K562 (cell line): ENCODE data around the gene MRPL28. TPM values are rescaled to one million over a fixed set of nuclear protein-coding genes. Genes with fewer than 3 reads are reported as not detected.

Experiments
- ASH1L ChIP-seq: fragments of 450-650 bp; IDR thresholded peaks from 2 replicates; pipeline ENCODE4 v1.6.1; 2018; ENCODE audit warnings: borderline replicate concordance, mild to moderate bottlenecking, low read depth; ENCODE audit not compliant: partially characterized antibody
- CREM ChIP-seq: IDR thresholded peaks from 2 replicates; pipeline ENCODE4 v1.6.1; 2014; ENCODE audit warnings: antibody characterized with exemption, low read depth
- CSDE1 ChIP-seq, 2 experiments: fragments of 450-650 bp; IDR thresholded peaks; 2 replicates each; pipeline ENCODE4 v1.6.1; 2016; ENCODE audit warnings: mild to moderate bottlenecking in 1 of 2
- DIDO1 ChIP-seq: fragments of 450-650 bp; IDR thresholded peaks from 2 replicates; pipeline ENCODE4 v1.6.1; 2016; ENCODE audit warnings: low read depth, missing biosample characterization, missing genetic modification characterization
- KLF6 ChIP-seq: fragments of 250-450 bp; sonication (Bioruptor Pico); IDR thresholded peaks from 2 replicates; pipeline ENCODE4 v1.4.0; 2020; ENCODE audit warnings: mild to moderate bottlenecking, moderate library complexity, borderline replicate concordance
- LEF1 ChIP-seq: fragments of 450-650 bp; IDR thresholded peaks from 2 replicates; pipeline ENCODE4 v1.6.1; 2016; ENCODE audit warnings: mild to moderate bottlenecking
- MCM5 ChIP-seq: fragments of 450-650 bp; IDR thresholded peaks from 2 replicates; pipeline ENCODE4 v1.6.1; 2016; ENCODE audit warnings: low read depth
- MYC ChIP-seq, 2 experiments: fragments of 250-450 bp in 1 of 2; sonication (Bioruptor Pico) in 1 of 2; IDR thresholded peaks; 2 replicates each; pipeline versions ENCODE4 v1.5.1 to v1.6.1; 2012 to 2021; ENCODE audit warnings: low read depth in 2 of 2, borderline replicate concordance in 1 of 2, improper control_type of control experiment in 1 of 2, low read length in 1 of 2, mild to moderate bottlenecking in 1 of 2, moderate library complexity in 1 of 2
- NFRKB ChIP-seq: fragments of 450-650 bp; IDR thresholded peaks from 2 replicates; pipeline ENCODE4 v1.6.1; 2016; ENCODE audit warnings: low read depth
- SIN3A ChIP-seq, 2 experiments: fragments of 150-350 bp in 1 of 2; IDR thresholded peaks; 2 replicates each; pipeline ENCODE4 v1.6.1; 2011 to 2016; ENCODE audit warnings: borderline replicate concordance in 2 of 2, low read depth in 2 of 2, low read length in 2 of 2, mild to moderate bottlenecking in 2 of 2, moderate library complexity in 2 of 2; ENCODE audit not compliant: control insufficient read depth in 1 of 2
- SIN3B ChIP-seq: fragments of 450-650 bp; IDR thresholded peaks from 2 replicates; pipeline ENCODE4 v1.6.1; 2017; ENCODE audit warnings: low read depth, mild to moderate bottlenecking, moderate library complexity
- TOE1 ChIP-seq, 2 experiments: fragments of 450-650 bp in 1 of 2; sonication (generic) in 1 of 2; formaldehyde crosslinking in 1 of 2; IDR thresholded peaks; 2 replicates each; pipeline versions ENCODE4 v1.7.1 to v1.8.0; 2016 to 2022; ENCODE audit warnings: borderline replicate concordance in 2 of 2, mild to moderate bottlenecking in 2 of 2, antibody characterized with exemption in 1 of 2, inconsistent platforms in 1 of 2, low read depth in 1 of 2, missing genetic modification reagents in 1 of 2, moderate library complexity in 1 of 2
- ZNF224 ChIP-seq: sonication (generic); formaldehyde crosslinking; IDR thresholded peaks from 2 replicates; pipeline ENCODE4 v1.8.0; 2022; ENCODE audit warnings: mild to moderate bottlenecking, missing genetic modification reagents
- ZNF444 ChIP-seq: fragments of 250-450 bp; sonication (Bioruptor Pico); IDR thresholded peaks from 2 replicates; pipeline ENCODE4 v1.4.0; 2020; ENCODE audit warnings: mild to moderate bottlenecking, moderate library complexity
- polyA plus RNA-seq, 8 experiments: library from polyadenylated mRNA; depleted of rRNA in 4 of 8; stranded (reverse) in 5 of 8; unstranded in 3 of 8; fragments of >200 nt; fragmentation: Nextera tagmentation in 2 of 8; fragmentation: Illumina TruSeq in 1 of 8; extraction: Ambion mirVana in 2 of 8; extraction: Trizol in 1 of 8; gene quantifications; 2 replicates each; pipeline versions ENCODE4 v1.2.1 to v1.2.3, GENCODE V29; 2011 to 2014; ENCODE audit warnings: inconsistent platforms in 1 of 8, missing spikeins in 1 of 8
- total RNA-seq, 7 experiments: library from RNA; depleted of rRNA in 6 of 7; stranded (reverse); fragments of >200 nt in 6 of 7; fragmentation: Illumina TruSeq in 2 of 7; extraction: Trizol in 2 of 7; gene quantifications; 2 replicates each; pipeline versions ENCODE4 v1.2.1 to v1.2.3, GENCODE V29; 2011 to 2021; ENCODE audit warnings: low replicate concordance in 1 of 7
- TF ChIP-seq, protein P1 (sequence below): fragments of 250-450 bp; sonication (Bioruptor Pico); IDR thresholded peaks from 2 replicates; pipeline ENCODE4 v1.9.0; 2021; ENCODE audit warnings: mild to moderate bottlenecking
- TF ChIP-seq, protein P2 (sequence below): fragments of 250-450 bp; sonication (Bioruptor Pico); IDR thresholded peaks from 2 replicates; pipeline ENCODE4 v1.4.0; 2020; ENCODE audit warnings: mild to moderate bottlenecking, moderate library complexity
- TF ChIP-seq, protein P3 (sequence below): conservative IDR thresholded peaks from 2 replicates; pipeline ENCODE4 v1.6.1; 2011; ENCODE audit warnings: low read depth, mild to moderate bottlenecking, low read length; ENCODE audit not compliant: control insufficient read depth
- TF ChIP-seq, protein P4 (sequence below): fragments of 450-650 bp; IDR thresholded peaks from one replicate; pipeline ENCODE4 v1.6.1; 2018; ENCODE audit warnings: mild to moderate bottlenecking, moderate library complexity; ENCODE audit not compliant: partially characterized antibody
- TF ChIP-seq, protein P5 (sequence below): IDR thresholded peaks from 3 replicates; pipeline ENCODE4 v1.6.1; 2011; ENCODE audit warnings: borderline replicate concordance, mild to moderate bottlenecking; ENCODE audit not compliant: insufficient read length, insufficient read depth

MRPL28 gene
- total and polyA plus RNA-seq, 9 of the 15 experiments (the other 6 are each of a cell fraction or from before 2014, with no cell fraction given), result 2.5 to 323 (median 175) TPM

DNA sequence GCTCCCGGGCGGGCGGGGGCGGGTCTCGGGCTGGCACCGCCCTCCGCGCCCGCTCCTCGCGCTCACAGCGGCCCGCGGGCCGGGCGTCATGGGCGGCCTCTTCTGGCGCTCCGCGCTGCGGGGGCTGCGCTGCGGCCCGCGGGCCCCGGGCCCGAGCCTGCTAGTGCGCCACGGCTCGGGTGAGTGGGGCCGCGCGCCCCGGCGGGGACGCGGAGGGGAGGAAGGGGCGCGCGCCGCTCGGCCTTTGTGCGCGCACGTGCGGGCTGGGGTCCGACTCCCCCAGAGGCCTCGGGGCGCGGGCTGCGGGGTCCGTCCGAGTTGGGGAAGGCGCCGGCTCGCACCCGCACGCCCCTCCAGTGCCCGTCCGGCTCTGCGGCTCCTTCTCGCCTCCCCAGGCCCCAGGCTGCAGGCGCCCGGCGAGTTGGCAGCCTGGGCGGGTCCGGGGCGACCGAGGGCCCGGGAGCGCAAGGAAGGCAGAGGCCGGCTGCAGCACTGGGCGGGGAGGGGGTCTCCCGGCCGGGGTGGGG, 26.9 kb upstream of the MRPL28 start, which contains the start of gene NME4 (continued):
- TF ChIP-seq DIDO1 (no peak), MYC (IDR thresholded peaks at IDR 0.05; ENCODE audit: low read depth, low read length) (peak; percentile 50; the same call in 1 of the 2 replicates), MYC (CRISPR knock-in tag; IDR thresholded peaks at IDR 0.05; ENCODE audit: borderline replicate concordance, low read depth) (no peak), SIN3B (peak; percentile 66), ZNF444 (CRISPR knock-in tag) (no peak), CREM (no peak), ZNF224 (CRISPR knock-in tag) (no peak), SIN3A (IDR thresholded peaks at IDR 0.05; ENCODE audit: borderline replicate concordance in 2 of 2, control insufficient read depth in 1 of 2, low read depth in 2 of 2, low read length in 2 of 2) (peak; percentile 47 to 67; a peak in 2 of 4 replicates), KLF6 (no peak), TOE1 (IDR thresholded peaks at IDR 0.05; ENCODE audit: borderline replicate concordance) (no peak), TOE1 (CRISPR knock-in tag; IDR thresholded peaks at IDR 0.05; ENCODE audit: borderline replicate concordance, low read depth) (0 out of 2 replicates have a peak, but pooled peaks have one; percentile 12), LEF1 (no peak), ASH1L (no peak), NFRKB (no peak), MCM5 (no peak), CSDE1 (IDR thresholded peaks at IDR 0.05) (no peak)
- TF ChIP-seq, protein P1, sequence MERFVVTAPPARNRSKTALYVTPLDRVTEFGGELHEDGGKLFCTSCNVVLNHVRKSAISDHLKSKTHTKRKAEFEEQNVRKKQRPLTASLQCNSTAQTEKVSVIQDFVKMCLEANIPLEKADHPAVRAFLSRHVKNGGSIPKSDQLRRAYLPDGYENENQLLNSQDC, result no peak
- TF ChIP-seq, protein P2, sequence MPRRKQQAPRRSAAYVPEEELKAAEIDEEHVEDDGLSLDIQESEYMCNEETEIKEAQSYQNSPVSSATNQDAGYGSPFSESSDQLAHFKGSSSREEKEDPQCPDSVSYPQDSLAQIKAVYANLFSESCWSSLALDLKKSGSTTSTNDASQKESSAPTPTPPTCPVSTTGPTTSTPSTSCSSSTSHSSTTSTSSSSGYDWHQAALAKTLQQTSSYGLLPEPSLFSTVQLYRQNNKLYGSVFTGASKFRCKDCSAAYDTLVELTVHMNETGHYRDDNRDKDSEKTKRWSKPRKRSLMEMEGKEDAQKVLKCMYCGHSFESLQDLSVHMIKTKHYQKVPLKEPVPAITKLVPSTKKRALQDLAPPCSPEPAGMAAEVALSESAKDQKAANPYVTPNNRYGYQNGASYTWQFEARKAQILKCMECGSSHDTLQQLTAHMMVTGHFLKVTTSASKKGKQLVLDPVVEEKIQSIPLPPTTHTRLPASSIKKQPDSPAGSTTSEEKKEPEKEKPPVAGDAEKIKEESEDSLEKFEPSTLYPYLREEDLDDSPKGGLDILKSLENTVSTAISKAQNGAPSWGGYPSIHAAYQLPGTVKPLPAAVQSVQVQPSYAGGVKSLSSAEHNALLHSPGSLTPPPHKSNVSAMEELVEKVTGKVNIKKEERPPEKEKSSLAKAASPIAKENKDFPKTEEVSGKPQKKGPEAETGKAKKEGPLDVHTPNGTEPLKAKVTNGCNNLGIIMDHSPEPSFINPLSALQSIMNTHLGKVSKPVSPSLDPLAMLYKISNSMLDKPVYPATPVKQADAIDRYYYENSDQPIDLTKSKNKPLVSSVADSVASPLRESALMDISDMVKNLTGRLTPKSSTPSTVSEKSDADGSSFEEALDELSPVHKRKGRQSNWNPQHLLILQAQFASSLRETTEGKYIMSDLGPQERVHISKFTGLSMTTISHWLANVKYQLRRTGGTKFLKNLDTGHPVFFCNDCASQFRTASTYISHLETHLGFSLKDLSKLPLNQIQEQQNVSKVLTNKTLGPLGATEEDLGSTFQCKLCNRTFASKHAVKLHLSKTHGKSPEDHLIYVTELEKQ (CRISPR knock-in tag), result no peak
- TF ChIP-seq, protein P3, sequence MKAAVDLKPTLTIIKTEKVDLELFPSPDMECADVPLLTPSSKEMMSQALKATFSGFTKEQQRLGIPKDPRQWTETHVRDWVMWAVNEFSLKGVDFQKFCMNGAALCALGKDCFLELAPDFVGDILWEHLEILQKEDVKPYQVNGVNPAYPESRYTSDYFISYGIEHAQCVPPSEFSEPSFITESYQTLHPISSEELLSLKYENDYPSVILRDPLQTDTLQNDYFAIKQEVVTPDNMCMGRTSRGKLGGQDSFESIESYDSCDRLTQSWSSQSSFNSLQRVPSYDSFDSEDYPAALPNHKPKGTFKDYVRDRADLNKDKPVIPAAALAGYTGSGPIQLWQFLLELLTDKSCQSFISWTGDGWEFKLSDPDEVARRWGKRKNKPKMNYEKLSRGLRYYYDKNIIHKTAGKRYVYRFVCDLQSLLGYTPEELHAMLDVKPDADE, result peak; percentile 82; the same call in 1 of the 2 replicates
- TF ChIP-seq, protein P4, sequence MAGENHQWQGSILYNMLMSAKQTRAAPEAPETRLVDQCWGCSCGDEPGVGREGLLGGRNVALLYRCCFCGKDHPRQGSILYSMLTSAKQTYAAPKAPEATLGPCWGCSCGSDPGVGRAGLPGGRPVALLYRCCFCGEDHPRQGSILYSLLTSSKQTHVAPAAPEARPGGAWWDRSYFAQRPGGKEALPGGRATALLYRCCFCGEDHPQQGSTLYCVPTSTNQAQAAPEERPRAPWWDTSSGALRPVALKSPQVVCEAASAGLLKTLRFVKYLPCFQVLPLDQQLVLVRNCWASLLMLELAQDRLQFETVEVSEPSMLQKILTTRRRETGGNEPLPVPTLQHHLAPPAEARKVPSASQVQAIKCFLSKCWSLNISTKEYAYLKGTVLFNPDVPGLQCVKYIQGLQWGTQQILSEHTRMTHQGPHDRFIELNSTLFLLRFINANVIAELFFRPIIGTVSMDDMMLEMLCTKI, result no peak
- TF ChIP-seq, protein P5, sequence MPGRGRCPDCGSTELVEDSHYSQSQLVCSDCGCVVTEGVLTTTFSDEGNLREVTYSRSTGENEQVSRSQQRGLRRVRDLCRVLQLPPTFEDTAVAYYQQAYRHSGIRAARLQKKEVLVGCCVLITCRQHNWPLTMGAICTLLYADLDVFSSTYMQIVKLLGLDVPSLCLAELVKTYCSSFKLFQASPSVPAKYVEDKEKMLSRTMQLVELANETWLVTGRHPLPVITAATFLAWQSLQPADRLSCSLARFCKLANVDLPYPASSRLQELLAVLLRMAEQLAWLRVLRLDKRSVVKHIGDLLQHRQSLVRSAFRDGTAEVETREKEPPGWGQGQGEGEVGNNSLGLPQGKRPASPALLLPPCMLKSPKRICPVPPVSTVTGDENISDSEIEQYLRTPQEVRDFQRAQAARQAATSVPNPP, result no peak
